Measurements from ENCODE around the gene S100PBP. TPM values are rescaled to one million over a fixed set of nuclear protein-coding genes. Genes with fewer than 3 reads are reported as not detected.

S100PBP gene
- total RNA-seq, 1 experiment from 2014 or later: 69.3 TPM

DNA sequence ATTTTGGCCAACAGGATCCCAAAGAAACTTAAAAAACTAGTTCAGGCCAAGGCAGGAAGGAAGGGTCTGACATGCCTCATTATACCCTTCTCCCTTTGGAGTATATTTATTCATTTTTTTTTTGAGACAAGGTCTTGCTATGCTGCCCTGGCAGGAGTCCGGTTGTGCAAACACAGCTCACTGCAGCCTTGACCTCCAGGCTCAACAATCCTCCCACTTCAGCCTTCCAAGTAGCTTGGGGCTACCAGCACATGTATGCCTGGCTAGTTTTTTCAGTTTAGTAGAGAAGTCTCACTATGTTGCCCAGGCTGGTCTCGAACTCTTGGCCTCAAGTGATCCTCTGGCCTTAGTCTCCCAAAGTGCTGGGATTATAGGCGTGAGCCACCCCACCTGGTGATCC lies 5.5 kb upstream of the S100PBP start:
- Histone ChIP-seq H3K4me1 (ENCODE audit: insufficient read depth, low read length, poor library complexity, severe bottlenecking) (peaks cover 7% of the 10 kb centered on the region), H3K9me3 (ENCODE audit: low read depth, low read length, poor library complexity, severe bottlenecking) (no peaks in the 10 kb centered on the region), H3K27me3 (replicated peaks; ENCODE audit: insufficient read depth, low read depth, low read length, poor library complexity) (no peaks in the 10 kb centered on the region), H3K27ac (ENCODE audit: low read depth, low read length, poor library complexity, severe bottlenecking) (no peak overlapping the region), H3K36me3 (ENCODE audit: insufficient read depth, low read length, poor library complexity, severe bottlenecking) (peaks cover 66% of the 10 kb centered on the region), H3K4me3 (ENCODE audit: low read depth, low read length, poor library complexity, severe bottlenecking) (no peak overlapping the region)
- intact Hi-C loops (cut with micrococcal nuclease; ENCODE audit: unreplicated experiment): no loop called here
- DNase-seq (ENCODE audit: low spot score): no peak
- ChIA-PET CTCF (no interaction called here), POLR2A (ENCODE audit: low non-redundant PET) (no interaction called here)
- TF ChIP-seq EZH2 (IDR thresholded peaks at IDR 0.05; ENCODE audit: borderline replicate concordance, low read depth, low read length, poor library complexity, severe bottlenecking): no peak
- TF ChIP-seq, protein P1, sequence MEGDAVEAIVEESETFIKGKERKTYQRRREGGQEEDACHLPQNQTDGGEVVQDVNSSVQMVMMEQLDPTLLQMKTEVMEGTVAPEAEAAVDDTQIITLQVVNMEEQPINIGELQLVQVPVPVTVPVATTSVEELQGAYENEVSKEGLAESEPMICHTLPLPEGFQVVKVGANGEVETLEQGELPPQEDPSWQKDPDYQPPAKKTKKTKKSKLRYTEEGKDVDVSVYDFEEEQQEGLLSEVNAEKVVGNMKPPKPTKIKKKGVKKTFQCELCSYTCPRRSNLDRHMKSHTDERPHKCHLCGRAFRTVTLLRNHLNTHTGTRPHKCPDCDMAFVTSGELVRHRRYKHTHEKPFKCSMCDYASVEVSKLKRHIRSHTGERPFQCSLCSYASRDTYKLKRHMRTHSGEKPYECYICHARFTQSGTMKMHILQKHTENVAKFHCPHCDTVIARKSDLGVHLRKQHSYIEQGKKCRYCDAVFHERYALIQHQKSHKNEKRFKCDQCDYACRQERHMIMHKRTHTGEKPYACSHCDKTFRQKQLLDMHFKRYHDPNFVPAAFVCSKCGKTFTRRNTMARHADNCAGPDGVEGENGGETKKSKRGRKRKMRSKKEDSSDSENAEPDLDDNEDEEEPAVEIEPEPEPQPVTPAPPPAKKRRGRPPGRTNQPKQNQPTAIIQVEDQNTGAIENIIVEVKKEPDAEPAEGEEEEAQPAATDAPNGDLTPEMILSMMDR (conservative IDR thresholded peaks at IDR 0.05; ENCODE audit: low read depth, low read length): no peak
- no TSS peak for BruUV-seq (replicated peaks)

DNA sequence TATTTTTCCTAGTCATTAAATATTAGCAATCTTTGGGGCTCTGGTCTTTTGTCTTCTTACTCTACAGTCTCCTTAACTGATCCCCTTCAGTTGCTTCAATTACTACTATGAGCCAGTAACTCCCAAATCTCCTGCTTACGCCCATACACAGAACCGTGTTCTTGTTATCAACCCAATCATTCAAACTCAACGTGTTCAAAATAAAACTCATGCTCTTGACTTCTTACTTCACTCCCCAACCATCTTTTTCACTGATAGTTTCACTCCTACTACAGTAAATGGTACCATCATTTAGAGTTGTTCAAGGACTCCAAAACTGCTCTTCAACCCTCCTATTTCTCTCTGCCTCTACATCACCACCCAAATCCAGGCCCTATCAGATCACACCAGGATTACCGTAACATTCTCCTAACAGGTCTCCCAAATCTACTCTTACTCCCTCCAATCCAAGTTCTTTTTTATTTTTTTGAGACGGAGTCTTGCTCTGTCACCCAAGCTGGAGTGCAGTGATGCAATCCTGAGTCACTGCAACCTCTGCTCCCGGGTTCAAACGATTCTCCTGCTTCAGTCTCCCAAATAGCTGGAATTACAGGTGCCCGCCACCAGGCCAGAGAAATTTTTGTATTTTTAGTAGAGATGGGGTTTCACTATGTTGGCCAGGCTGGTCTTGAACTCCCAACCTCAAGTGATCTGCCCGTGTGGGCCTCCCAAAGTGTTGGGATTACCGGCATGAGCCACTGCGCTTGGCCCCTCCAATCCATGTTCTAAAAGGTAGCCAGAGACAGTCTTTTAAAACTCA lies 3.3 kb upstream of the S100PBP start:
- ChIA-PET CTCF (interaction anchor here (1.1 kb wide), 1 partner anchor 613 kb away, joined by 4 read pairs; no protein-coding TSS in a partner anchor), POLR2A (ENCODE audit: low non-redundant PET) (no interaction called here)
- Histone ChIP-seq H3K4me3 (ENCODE audit: low read depth, low read length, poor library complexity, severe bottlenecking) (no peak overlapping the region), H3K27ac (ENCODE audit: low read depth, low read length, poor library complexity, severe bottlenecking) (peak overlapping the region; percentile 48), H3K9me3 (ENCODE audit: low read depth, low read length, poor library complexity, severe bottlenecking) (no peaks in the 10 kb centered on the region), H3K4me1 (ENCODE audit: insufficient read depth, low read length, poor library complexity, severe bottlenecking) (peaks cover 14% of the 10 kb centered on the region), H3K27me3 (replicated peaks; ENCODE audit: insufficient read depth, low read depth, low read length, poor library complexity) (no peaks in the 10 kb centered on the region), H3K36me3 (ENCODE audit: insufficient read depth, low read length, poor library complexity, severe bottlenecking) (peaks cover 44% of the 10 kb centered on the region)
- no TSS peak for BruUV-seq (replicated peaks)
- TF ChIP-seq EZH2 (IDR thresholded peaks at IDR 0.05; ENCODE audit: borderline replicate concordance, low read depth, low read length, poor library complexity, severe bottlenecking): no peak
- TF ChIP-seq, protein P1 (conservative IDR thresholded peaks at IDR 0.05; ENCODE audit: low read depth, low read length): no peak
- no peak for DNase-seq (ENCODE audit: low spot score)
- intact Hi-C loops (cut with micrococcal nuclease; ENCODE audit: unreplicated experiment): no loop called here

DNA sequence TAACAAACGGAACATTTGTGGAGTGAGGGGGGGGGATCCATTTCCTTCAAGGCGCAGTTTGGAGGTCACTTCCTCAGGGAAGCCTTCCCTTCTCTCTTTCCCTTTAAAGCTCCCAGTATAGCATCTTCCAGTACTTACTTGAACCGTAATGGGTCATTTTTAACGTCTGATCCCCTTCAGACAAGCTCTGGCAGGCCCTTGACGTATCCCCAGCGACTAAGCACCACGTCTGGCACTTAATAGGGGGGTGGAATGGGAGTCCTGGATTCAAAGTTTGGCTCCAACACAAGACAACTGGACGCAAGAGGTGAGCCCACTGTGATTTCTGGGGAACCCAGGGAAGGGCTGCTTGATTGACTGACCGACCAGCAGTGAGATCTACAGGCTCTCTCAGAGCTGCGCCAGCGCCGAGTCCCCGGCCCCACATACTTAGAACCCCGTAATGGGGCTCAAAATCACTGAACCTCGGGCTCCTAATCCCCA lies 736 bp upstream of the S100PBP start:
- TF ChIP-seq, protein P1 (conservative IDR thresholded peaks at IDR 0.05; ENCODE audit: low read depth, low read length): no peak
- Histone ChIP-seq H3K4me3 (ENCODE audit: low read depth, low read length, poor library complexity, severe bottlenecking) (peak overlapping the region; percentile 89), H3K27me3 (replicated peaks; ENCODE audit: insufficient read depth, low read depth, low read length, poor library complexity) (no peaks in the 10 kb centered on the region), H3K9me3 (ENCODE audit: low read depth, low read length, poor library complexity, severe bottlenecking) (no peaks in the 10 kb centered on the region), H3K4me1 (ENCODE audit: insufficient read depth, low read length, poor library complexity, severe bottlenecking) (peaks cover 21% of the 10 kb centered on the region), H3K36me3 (ENCODE audit: insufficient read depth, low read length, poor library complexity, severe bottlenecking) (peaks cover 18% of the 10 kb centered on the region), H3K27ac (ENCODE audit: low read depth, low read length, poor library complexity, severe bottlenecking) (peak overlapping the region; percentile 94)
- ChIA-PET CTCF (no interaction called here), POLR2A (ENCODE audit: low non-redundant PET) (no interaction called here)
- intact Hi-C loops (cut with micrococcal nuclease; ENCODE audit: unreplicated experiment): no loop called here
- peak; percentile 53 for DNase-seq (ENCODE audit: low spot score)
- BruUV-seq (replicated peaks): TSS peak; percentile 70
